Esophagus squamous epithelium (tissue), 4 donors: ENCODE data around the gene OSBPL10.

Experiments
- POLR2A ChIP-seq, 4 donors: fragments of 450-650 bp; IDR thresholded peaks; one replicate each; pipeline ENCODE4 v1.6.1; 2017; ENCODE audit warnings: antibody characterized with exemption in 4 of 4, mild to moderate bottlenecking in 4 of 4, moderate library complexity in 3 of 4
- TF ChIP-seq, protein P1 (sequence below), 6 experiments: fragments of 450-650 bp in 4 of 6; fragments of 200-600 bp in 2 of 6; sonication (generic) in 2 of 6; IDR thresholded peaks; one replicate each; pipeline ENCODE4 v1.5.1; 2016 to 2019; ENCODE audit warnings: antibody characterized with exemption in 6 of 6, mild to moderate bottlenecking in 4 of 6, moderate library complexity in 4 of 6

- TF ChIP-seq, protein P1, sequence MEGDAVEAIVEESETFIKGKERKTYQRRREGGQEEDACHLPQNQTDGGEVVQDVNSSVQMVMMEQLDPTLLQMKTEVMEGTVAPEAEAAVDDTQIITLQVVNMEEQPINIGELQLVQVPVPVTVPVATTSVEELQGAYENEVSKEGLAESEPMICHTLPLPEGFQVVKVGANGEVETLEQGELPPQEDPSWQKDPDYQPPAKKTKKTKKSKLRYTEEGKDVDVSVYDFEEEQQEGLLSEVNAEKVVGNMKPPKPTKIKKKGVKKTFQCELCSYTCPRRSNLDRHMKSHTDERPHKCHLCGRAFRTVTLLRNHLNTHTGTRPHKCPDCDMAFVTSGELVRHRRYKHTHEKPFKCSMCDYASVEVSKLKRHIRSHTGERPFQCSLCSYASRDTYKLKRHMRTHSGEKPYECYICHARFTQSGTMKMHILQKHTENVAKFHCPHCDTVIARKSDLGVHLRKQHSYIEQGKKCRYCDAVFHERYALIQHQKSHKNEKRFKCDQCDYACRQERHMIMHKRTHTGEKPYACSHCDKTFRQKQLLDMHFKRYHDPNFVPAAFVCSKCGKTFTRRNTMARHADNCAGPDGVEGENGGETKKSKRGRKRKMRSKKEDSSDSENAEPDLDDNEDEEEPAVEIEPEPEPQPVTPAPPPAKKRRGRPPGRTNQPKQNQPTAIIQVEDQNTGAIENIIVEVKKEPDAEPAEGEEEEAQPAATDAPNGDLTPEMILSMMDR (IDR thresholded peaks at IDR 0.05): no peak
- TF ChIP-seq POLR2A (IDR thresholded peaks at IDR 0.05): no peak
Measured at GRCh38 chr3:31973081-31973480, 8.0 kb downstream of the OSBPL10 start.
